Gastroesophageal sphincter (tissue), 4 donors: ENCODE results near the gene RPP25. TPM values are rescaled to one million over a fixed set of nuclear protein-coding genes. Genes with fewer than 3 reads are reported as not detected.

Experiments used
- ATAC-seq: fragments of 150-250 bp; one replicate; pipeline ENCODE4 v1.9.1; 2016; ENCODE audit warnings: mild to moderate bottlenecking, moderate library complexity
- H3K27ac ChIP-seq, 4 donors: fragments of 200-600 bp; sonication (generic) in 3 of 4; 1 replicate in 3 of 4; 2 replicates in 1 of 4; pipeline ENCODE4 v1.5.1; 2016 to 2019
- H3K27me3 ChIP-seq: fragments of 200-600 bp; sonication (generic); one replicate; pipeline ENCODE4 v1.5.1; 2019
- H3K36me3 ChIP-seq, 2 donors: fragments of 200-600 bp; sonication (generic); one replicate each; pipeline ENCODE4 v1.5.1; 2019; ENCODE audit warnings: control low read depth in 1 of 2
- H3K4me1 ChIP-seq, 3 donors: fragments of 200-600 bp; sonication (generic); 1 replicate in 2 of 3; 2 replicates in 1 of 3; pipeline ENCODE4 v1.5.1; 2016 to 2019; ENCODE audit warnings: control low read depth in 2 of 3
- H3K4me3 ChIP-seq, 2 donors: fragments of 200-600 bp; sonication (generic); one replicate each; pipeline ENCODE4 v1.5.1; 2019; ENCODE audit warnings: mild to moderate bottlenecking in 1 of 2, moderate library complexity in 1 of 2
- H3K9me3 ChIP-seq, 3 donors: fragments of 200-600 bp; sonication (generic); one replicate each; pipeline ENCODE4 v1.5.1; 2017 to 2019; ENCODE audit warnings: control low read depth in 2 of 3
- CTCF ChIP-seq, 4 experiments: fragments of 200-600 bp in 2 of 4; fragments of 450-650 bp in 2 of 4; sonication (generic) in 1 of 4; IDR thresholded peaks; one replicate each; pipeline ENCODE4 v1.5.1; 2017 to 2019; ENCODE audit warnings: antibody characterized with exemption in 4 of 4, mild to moderate bottlenecking in 2 of 4, moderate library complexity in 2 of 4
- EP300 ChIP-seq: sonication (generic); formaldehyde crosslinking; IDR thresholded peaks from one replicate; pipeline ENCODE4 v1.6.1; 2017; ENCODE audit warnings: antibody characterized with exemption, mild to moderate bottlenecking
- POLR2A ChIP-seq, 2 donors: fragments of 450-650 bp; IDR thresholded peaks; one replicate each; pipeline ENCODE4 v1.6.1; 2017; ENCODE audit warnings: antibody characterized with exemption in 2 of 2, mild to moderate bottlenecking in 2 of 2, moderate library complexity in 1 of 2
- POLR2AphosphoS5 ChIP-seq: sonication (generic); formaldehyde crosslinking; IDR thresholded peaks from one replicate; pipeline ENCODE4 v1.6.1; 2017; ENCODE audit warnings: antibody characterized with exemption
- WGBS, 2 donors: methylation state at CpG; one replicate each; pipeline ENCODE4 v1.1.5; 2018; ENCODE audit warnings: low coverage in 1 of 2; 5-methylcytosine and 5-hydroxymethylcytosine counted together
- total RNA-seq, 4 donors: library from RNA; depleted of rRNA; stranded (reverse); fragments of >200 nt; gene quantifications; one replicate each; pipeline ENCODE4 v1.1.0, GENCODE V29; 2016

Gene RPP25
- total RNA-seq, 4 donors from 2014 or later = 1.6 to 8.0 (median 6.7) TPM

- H3K4me1 ChIP-seq = peaks cover 0 to 1% (median 0%) of the 10 kb centered on the region in 3 donors
- ATAC-seq = peak; percentile 34
Observed at GRCh38 chr15:74964794-74965193, 8.2 kb upstream of the RPP25 start.

GRCh38 chr15:74963213-74963612 lies 6.6 kb upstream of the RPP25 start:
- TF ChIP-seq EP300 (no peak), POLR2A (IDR thresholded peaks at IDR 0.05) (no peak), POLR2AphosphoS5 (no peak), CTCF (IDR thresholded peaks at IDR 0.05) (no peak)
- Histone ChIP-seq H3K36me3 (no peaks in the 10 kb centered on the region), H3K27me3 (peaks cover 30% of the 10 kb centered on the region), H3K4me3 (no peak overlapping the region), H3K9me3 (no peaks in the 10 kb centered on the region), H3K27ac (no peak overlapping the region), H3K4me1 (peaks cover 0 to 17% (median 11%) of the 10 kb centered on the region in 3 donors)
- 79 to 93% methylated on average over 2 to 3 of the region's 4 CpGs for WGBS, 2 donors
- no peak for ATAC-seq

More at GRCh38 chr15:74964794-74965193, 8.2 kb upstream of the RPP25 start:
- Histone ChIP-seq H3K27me3 (peaks cover 14% of the 10 kb centered on the region), H3K27ac (no peak overlapping the region), H3K4me3 (no peak overlapping the region), H3K9me3 (no peaks in the 10 kb centered on the region), H3K36me3 (no peaks in the 10 kb centered on the region)
- no peak for TF ChIP-seq POLR2A (IDR thresholded peaks at IDR 0.05)
- 10 to 25% methylated on average over 3 of the region's 3 CpGs for WGBS, 2 donors

GRCh38 chr15:74962671-74963070 lies 6.1 kb upstream of the RPP25 start:
- Histone ChIP-seq H3K9me3 (no peaks in the 10 kb centered on the region), H3K36me3 (no peaks in the 10 kb centered on the region), H3K27me3 (peaks cover 35% of the 10 kb centered on the region), H3K4me3 (no peak overlapping the region), H3K4me1 (peaks cover 0 to 22% (median 13%) of the 10 kb centered on the region in 3 donors), H3K27ac (no peak overlapping the region)
- ATAC-seq = no peak
- 76% methylated on average over 2 of the region's 2 CpGs; no CpG with 5 or more reads in 1 of the 2 donors for WGBS, 2 donors
- TF ChIP-seq POLR2A (IDR thresholded peaks at IDR 0.05) = no peak
- TF ChIP-seq POLR2AphosphoS5 = no peak
- no peak for TF ChIP-seq CTCF (IDR thresholded peaks at IDR 0.05)
- no peak for TF ChIP-seq EP300

DNA sequence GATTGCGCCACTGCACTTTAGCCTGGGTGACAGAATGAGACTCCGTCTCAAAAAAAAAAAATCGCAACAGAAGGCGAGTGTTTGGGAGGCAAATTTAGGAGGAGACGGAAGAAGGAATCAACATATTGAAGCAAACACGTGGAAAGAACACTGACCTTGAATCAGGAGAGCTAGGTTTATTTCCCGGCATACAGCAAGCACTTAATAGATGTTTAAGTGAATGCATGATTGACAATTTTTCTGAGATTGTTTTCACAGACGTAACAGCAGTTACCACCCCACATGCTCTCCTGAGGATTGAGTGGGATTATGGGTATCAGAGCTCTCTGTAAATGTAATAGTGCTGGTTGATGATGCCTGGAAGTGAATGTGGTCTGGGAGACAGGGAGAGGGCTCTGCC lies 5.6 kb upstream of the RPP25 start:
- Histone ChIP-seq H3K36me3 (no peaks in the 10 kb centered on the region), H3K27ac (no peak overlapping the region), H3K4me1 (peaks cover 0 to 27% (median 17%) of the 10 kb centered on the region in 3 donors), H3K4me3 (no peak overlapping the region), H3K27me3 (peaks cover 40% of the 10 kb centered on the region), H3K9me3 (no peaks in the 10 kb centered on the region)
- TF ChIP-seq POLR2A (IDR thresholded peaks at IDR 0.05) (no peak), CTCF (IDR thresholded peaks at IDR 0.05) (no peak), POLR2AphosphoS5 (no peak), EP300 (no peak)
- no peak for ATAC-seq
- 80 to 90% methylated on average over 8 of the region's 8 CpGs for WGBS, 2 donors

DNA sequence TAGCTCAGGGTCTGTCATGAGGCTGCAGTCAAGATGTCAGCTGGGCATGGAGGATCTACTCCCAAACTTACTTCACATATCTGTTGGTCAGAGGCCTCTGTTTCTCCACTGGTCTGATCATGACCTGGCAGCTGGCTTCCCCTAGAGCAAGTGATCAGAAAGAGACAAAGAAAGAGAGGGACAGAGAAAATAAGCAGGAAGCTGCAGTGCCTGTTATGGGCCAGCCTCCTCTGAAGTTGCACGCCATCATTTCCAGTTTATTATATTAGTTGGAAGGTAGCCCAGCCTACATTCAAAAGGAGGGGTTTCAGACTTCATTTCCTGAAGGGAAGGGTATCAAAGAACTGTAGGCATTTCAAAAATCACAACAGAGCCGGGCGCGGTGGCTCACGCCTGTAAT lies 5.0 kb upstream of the RPP25 start:
- Histone ChIP-seq H3K27ac (no peak overlapping the region), H3K4me3 (no peak overlapping the region), H3K27me3 (peaks cover 43% of the 10 kb centered on the region), H3K4me1 (peaks cover 0 to 33% (median 19%) of the 10 kb centered on the region in 3 donors), H3K9me3 (no peaks in the 10 kb centered on the region), H3K36me3 (no peaks in the 10 kb centered on the region)
- WGBS, 2 donors = 17 to 52% methylated on average over 1 to 4 of the region's 5 CpGs
- no peak for ATAC-seq
- no peak for TF ChIP-seq POLR2A (IDR thresholded peaks at IDR 0.05)
- TF ChIP-seq POLR2AphosphoS5 = no peak
- TF ChIP-seq CTCF (IDR thresholded peaks at IDR 0.05) = no peak
- TF ChIP-seq EP300 = no peak
